Measurements from ENCODE around the gene WDR72. TPM values are rescaled to one million over a fixed set of nuclear protein-coding genes. Genes with fewer than 3 reads are reported as not detected.

The WDR72 gene
- total RNA-seq, 3 donors from 2014 or later = 0.19 to 0.52 (median 0.41) TPM

GRCh38 chr15:53648934-53649333 is 110.5 kb downstream of the WDR72 start:
- intact Hi-C loops (cut with DNase I, micrococcal nuclease) = no loop called here
- ATAC-seq = no peak

GRCh38 chr15:53644660-53645059 is 114.8 kb downstream of the WDR72 start:
- H3K9me3 ChIP-seq = no peaks in the 10 kb centered on the region
- TF ChIP-seq, protein P1, sequence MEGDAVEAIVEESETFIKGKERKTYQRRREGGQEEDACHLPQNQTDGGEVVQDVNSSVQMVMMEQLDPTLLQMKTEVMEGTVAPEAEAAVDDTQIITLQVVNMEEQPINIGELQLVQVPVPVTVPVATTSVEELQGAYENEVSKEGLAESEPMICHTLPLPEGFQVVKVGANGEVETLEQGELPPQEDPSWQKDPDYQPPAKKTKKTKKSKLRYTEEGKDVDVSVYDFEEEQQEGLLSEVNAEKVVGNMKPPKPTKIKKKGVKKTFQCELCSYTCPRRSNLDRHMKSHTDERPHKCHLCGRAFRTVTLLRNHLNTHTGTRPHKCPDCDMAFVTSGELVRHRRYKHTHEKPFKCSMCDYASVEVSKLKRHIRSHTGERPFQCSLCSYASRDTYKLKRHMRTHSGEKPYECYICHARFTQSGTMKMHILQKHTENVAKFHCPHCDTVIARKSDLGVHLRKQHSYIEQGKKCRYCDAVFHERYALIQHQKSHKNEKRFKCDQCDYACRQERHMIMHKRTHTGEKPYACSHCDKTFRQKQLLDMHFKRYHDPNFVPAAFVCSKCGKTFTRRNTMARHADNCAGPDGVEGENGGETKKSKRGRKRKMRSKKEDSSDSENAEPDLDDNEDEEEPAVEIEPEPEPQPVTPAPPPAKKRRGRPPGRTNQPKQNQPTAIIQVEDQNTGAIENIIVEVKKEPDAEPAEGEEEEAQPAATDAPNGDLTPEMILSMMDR (IDR thresholded peaks at IDR 0.05) = no peak

More at GRCh38 chr15:53648934-53649333, 110.5 kb downstream of the WDR72 start:
- no peak overlapping the region for H3K4me3 ChIP-seq
- no peaks in the 10 kb centered on the region for H3K9me3 ChIP-seq
- TF ChIP-seq, protein P1 (IDR thresholded peaks at IDR 0.05) = no peak
- no peaks in the 10 kb centered on the region for H3K4me1 ChIP-seq (ENCODE audit: low read depth)
- H3K36me3 ChIP-seq (ENCODE audit: low read depth) = no peaks in the 10 kb centered on the region
- no peak for DNase-seq

DNA sequence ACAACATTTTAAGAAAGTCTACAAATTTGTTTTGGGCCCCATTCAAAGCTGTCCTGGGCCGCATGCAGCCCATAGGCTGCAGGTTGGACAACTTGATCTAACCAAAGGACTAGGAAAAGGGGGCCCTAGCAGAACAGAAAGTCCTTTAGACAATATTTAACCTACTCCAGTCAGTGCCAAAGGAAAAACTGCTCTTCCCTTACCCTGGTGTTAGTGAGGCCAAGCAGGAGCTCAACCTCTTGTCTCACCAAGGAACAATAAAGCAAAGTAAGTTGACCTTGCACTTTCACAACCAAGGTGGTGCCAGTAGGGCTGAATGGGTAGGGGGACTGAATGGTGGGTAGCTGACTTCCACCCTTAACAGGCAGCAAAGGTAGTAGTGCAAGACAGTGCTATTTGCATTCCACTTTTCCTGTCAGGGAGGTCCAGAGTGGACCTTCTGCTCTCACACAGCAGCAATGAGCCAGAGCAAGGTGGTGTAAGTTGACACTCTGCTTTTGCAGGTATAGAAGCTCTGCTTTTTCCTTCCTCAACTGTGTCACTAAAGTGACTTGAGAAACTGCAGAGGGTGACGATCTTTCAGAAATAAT is 124.9 kb downstream of the WDR72 start:
- intact Hi-C loops (cut with DNase I, micrococcal nuclease) = no loop called here
- no peak for DNase-seq
- Histone ChIP-seq H3K9me3 (peaks cover 11% of the 10 kb centered on the region), H3K36me3 (ENCODE audit: low read depth) (no peaks in the 10 kb centered on the region), H3K4me3 (no peak overlapping the region), H3K4me1 (ENCODE audit: low read depth) (no peaks in the 10 kb centered on the region)
- ATAC-seq = no peak
- TF ChIP-seq, protein P1 (IDR thresholded peaks at IDR 0.05) = no peak

More at GRCh38 chr15:53644660-53645059, 114.8 kb downstream of the WDR72 start:
- Histone ChIP-seq H3K4me1 (ENCODE audit: low read depth) (no peaks in the 10 kb centered on the region), H3K36me3 (ENCODE audit: low read depth) (no peaks in the 10 kb centered on the region), H3K4me3 (no peak overlapping the region)
- DNase-seq (no peak), ATAC-seq (no peak)
- intact Hi-C loops (cut with DNase I, micrococcal nuclease) = no loop called here

GRCh38 chr15:53627279-53627678 is 132.2 kb downstream of the WDR72 start:
- Histone ChIP-seq H3K4me3 (no peak overlapping the region), H3K9me3 (peaks cover 7% of the 10 kb centered on the region), H3K4me1 (ENCODE audit: low read depth) (no peaks in the 10 kb centered on the region), H3K36me3 (ENCODE audit: low read depth) (no peaks in the 10 kb centered on the region)
- DNase-seq = no peak
- TF ChIP-seq, protein P1 (IDR thresholded peaks at IDR 0.05) = no peak
- intact Hi-C loops (cut with DNase I, micrococcal nuclease) = no loop called here
- ATAC-seq = no peak

DNA sequence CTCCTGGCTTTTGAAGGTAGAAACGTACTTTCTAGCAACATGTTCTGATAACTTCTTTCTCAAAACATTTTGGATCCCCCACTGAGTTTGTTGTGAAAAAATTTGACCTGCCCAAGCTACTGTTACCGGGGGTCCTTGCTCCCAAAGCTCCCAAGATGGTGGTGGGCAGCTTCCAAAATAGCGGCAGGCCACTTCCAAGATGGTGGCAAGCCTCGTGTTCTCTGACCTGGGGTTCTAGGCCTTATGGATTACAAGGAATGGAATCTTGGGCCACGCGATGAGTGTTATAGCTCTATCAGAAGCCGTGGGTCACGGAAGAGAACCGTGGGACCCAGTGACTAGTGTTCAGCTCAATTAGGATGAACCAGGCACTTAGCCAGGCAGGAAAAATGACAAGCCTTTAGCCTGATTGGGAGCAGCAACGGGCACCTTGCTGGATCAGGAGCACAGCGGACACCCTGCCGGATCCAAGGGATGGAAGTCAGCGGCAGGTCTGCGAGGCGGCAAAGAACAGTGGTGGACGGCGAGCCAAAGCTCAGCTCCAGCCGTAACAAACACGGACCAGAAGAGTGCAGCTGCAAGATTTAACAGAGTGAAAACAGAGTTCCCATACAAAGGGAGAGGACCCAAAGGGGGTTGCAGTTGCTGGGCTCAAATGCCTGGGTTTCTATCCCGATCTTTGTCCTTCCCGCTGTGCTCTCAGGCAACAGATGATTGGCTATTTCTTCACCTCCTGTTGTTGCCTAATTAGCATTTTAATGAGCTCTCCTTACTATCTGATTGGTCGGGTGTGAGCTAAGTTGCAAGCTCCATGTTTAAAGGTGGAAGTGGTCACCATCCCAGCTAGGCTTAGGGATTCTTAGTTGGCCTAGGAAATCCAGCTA is 133.3 kb downstream of the WDR72 start:
- H3K4me3 ChIP-seq = no peak overlapping the region
- H3K36me3 ChIP-seq (ENCODE audit: low read depth) = no peaks in the 10 kb centered on the region
- peak in 1 of 3 donors; percentile 33 for DNase-seq
- intact Hi-C loops (cut with DNase I, micrococcal nuclease) = no loop called here
- H3K4me1 ChIP-seq (ENCODE audit: low read depth) = no peaks in the 10 kb centered on the region
- H3K9me3 ChIP-seq = no peaks in the 10 kb centered on the region
- no peak for ATAC-seq
- TF ChIP-seq, protein P1 (IDR thresholded peaks at IDR 0.05) = no peak

All from mucosa of descending colon (tissue), 3 donors.